ENCODE measurements around the gene GTF2A2.
A peak's percentile ranks its signal among the peaks of the same experiment; 100 is the strongest.

Gene GTF2A2

DNA sequence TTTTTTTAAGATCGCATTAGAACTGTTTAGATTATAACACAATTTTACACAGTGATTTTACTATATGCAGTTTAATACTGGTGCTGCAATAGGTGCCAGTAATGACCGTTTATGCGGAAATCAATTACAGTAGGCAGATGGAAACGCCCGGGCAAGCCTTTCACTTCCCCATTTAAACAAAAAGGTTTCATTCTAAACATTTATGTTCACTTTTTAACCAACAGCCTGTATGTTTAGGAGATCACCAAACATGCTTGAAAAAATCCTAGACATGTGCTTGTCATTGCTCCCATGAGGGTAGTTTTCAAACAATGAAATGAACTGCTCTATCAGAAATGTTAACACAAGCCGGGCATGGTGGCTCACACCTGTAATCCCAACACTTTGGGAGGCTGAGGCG, 29.1 kb upstream of the GTF2A2 start:
- H3K4me1 ChIP-seq (ENCODE audit: insufficient read depth, low read length) = peaks cover 6% of the 10 kb centered on the region
- no peak overlapping the region for H3K9ac ChIP-seq (ENCODE audit: low read depth, low read length)
- H3K36me3 ChIP-seq (ENCODE audit: insufficient read depth, low read length) = 0 out of 2 replicates have a peak, but pooled peaks cover 4% of the 10 kb centered on the region
- H3K9me3 ChIP-seq (ENCODE audit: control insufficient read depth, insufficient read depth, low read length) = no peaks in the 10 kb centered on the region

DNA sequence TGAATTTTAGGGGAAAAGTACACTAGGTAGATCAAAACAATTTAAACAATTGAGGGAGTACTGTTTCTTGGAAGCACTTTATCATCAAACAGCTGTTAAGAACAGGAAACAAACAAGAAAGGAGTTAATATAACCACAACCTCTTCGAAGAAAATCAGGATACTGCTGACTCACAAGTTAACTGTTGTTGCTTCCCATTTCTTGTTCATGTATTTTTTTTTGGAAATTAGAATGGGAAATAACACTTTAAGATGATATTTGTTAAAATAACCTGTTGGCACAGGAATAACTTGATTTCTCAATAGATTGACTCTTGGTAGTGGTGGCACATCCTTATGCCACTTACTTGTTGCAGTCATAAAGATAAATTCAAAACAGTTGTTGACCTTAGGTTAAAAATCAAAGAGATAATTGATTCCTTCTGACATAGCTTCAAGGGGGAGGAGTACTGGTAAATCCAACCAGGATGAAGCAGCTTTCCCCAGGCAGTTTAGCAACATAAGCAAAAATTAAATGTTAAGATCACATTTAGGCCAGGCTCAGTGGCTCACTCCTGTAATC, 28.5 kb upstream of the GTF2A2 start:
- H3K4me1 ChIP-seq (ENCODE audit: insufficient read depth, low read length) = peaks cover 6% of the 10 kb centered on the region
- no peaks in the 10 kb centered on the region for H3K9me3 ChIP-seq (ENCODE audit: control insufficient read depth, insufficient read depth, low read length)
- H3K36me3 ChIP-seq (ENCODE audit: insufficient read depth, low read length) = peaks cover 9% of the 10 kb centered on the region
- no peak overlapping the region for H3K9ac ChIP-seq (ENCODE audit: low read depth, low read length)

DNA sequence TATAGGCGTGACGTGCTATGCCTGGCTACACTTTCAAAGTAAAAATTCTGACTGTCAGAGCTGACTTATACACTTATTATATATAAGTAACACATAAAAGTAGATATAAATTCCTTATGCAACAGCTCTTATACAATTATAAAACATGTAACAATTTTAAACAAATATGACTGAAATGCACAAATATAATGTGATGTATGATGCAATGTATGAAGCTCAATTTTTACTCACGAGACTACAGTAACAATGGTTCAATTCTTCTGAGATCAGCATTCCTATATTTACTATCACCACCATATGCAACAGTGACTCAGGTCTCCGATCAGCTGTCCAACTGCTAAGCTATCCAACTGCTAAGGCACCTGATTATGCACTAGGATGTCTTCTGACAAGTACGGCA, 23.6 kb upstream of the GTF2A2 start:
- H3K9me3 ChIP-seq (ENCODE audit: control insufficient read depth, insufficient read depth, low read length) = no peaks in the 10 kb centered on the region
- H3K9ac ChIP-seq (ENCODE audit: low read depth, low read length) = no peak overlapping the region
- H3K4me1 ChIP-seq (ENCODE audit: insufficient read depth, low read length) = no peaks in the 10 kb centered on the region
- peaks cover 32% of the 10 kb centered on the region for H3K36me3 ChIP-seq (ENCODE audit: insufficient read depth, low read length)

DNA sequence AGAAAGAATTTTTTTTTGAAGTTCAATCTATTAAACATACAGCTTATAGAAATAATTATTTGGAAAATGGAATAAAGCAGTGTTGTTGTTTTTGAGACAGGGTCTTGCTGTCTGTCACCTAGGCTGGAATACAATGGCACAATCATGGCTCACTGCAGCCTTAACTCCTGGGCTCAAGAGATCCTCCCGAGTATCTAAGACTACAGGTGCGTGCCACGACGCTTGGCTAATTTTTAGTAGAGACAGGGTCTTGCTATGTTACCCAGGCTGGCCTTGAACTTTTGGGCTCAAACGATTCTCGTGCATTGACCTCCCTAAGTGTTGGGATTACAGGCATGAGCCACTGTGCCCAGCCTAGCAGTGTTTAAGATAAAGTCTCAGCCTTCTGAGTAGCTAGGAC, 23.0 kb upstream of the GTF2A2 start:
- H3K9ac ChIP-seq (ENCODE audit: low read depth, low read length) = no peak overlapping the region
- H3K9me3 ChIP-seq (ENCODE audit: control insufficient read depth, insufficient read depth, low read length) = no peaks in the 10 kb centered on the region
- H3K4me1 ChIP-seq (ENCODE audit: insufficient read depth, low read length) = no peaks in the 10 kb centered on the region
- H3K36me3 ChIP-seq (ENCODE audit: insufficient read depth, low read length) = peaks cover 32% of the 10 kb centered on the region

- Histone ChIP-seq H3K9me3 (ENCODE audit: control insufficient read depth, insufficient read depth, low read length) (no peaks in the 10 kb centered on the region), H3K4me1 (ENCODE audit: insufficient read depth, low read length) (no peaks in the 10 kb centered on the region), H3K9ac (ENCODE audit: low read depth, low read length) (no peak overlapping the region), H3K36me3 (ENCODE audit: insufficient read depth, low read length) (peaks cover 34% of the 10 kb centered on the region)
Observed at GRCh38 chr15:59678620-59679019, 21.3 kb upstream of the GTF2A2 start.

DNA sequence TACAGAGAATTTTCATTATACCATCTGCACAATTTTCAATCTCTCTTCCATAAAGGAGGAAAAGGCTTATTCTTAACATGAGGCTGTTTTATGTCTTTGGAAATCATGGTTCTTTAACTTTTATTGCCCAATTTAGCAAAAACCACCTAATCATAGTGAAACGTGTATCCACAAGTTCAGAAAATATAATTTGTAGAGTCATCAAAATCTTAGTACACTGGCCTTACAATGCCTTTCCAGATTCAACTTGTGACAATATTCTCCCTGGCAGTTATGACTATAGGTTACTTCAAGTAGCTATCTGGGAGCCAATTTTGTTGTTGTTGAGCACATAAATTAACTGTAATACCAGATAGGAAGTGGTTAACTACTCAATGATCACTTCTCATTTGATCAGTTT, 20.9 kb upstream of the GTF2A2 start:
- no peak overlapping the region for H3K9ac ChIP-seq (ENCODE audit: low read depth, low read length)
- no peaks in the 10 kb centered on the region for H3K9me3 ChIP-seq (ENCODE audit: control insufficient read depth, insufficient read depth, low read length)
- H3K4me1 ChIP-seq (ENCODE audit: insufficient read depth, low read length) = no peaks in the 10 kb centered on the region
- peaks cover 34% of the 10 kb centered on the region for H3K36me3 ChIP-seq (ENCODE audit: insufficient read depth, low read length)

- Histone ChIP-seq H3K36me3 (ENCODE audit: insufficient read depth, low read length) (peaks cover 38% of the 10 kb centered on the region), H3K9ac (ENCODE audit: low read depth, low read length) (no peak overlapping the region), H3K4me1 (ENCODE audit: insufficient read depth, low read length) (no peaks in the 10 kb centered on the region), H3K9me3 (ENCODE audit: control insufficient read depth, insufficient read depth, low read length) (no peaks in the 10 kb centered on the region)
Observed at GRCh38 chr15:59676565-59676964, 19.2 kb upstream of the GTF2A2 start.

DNA sequence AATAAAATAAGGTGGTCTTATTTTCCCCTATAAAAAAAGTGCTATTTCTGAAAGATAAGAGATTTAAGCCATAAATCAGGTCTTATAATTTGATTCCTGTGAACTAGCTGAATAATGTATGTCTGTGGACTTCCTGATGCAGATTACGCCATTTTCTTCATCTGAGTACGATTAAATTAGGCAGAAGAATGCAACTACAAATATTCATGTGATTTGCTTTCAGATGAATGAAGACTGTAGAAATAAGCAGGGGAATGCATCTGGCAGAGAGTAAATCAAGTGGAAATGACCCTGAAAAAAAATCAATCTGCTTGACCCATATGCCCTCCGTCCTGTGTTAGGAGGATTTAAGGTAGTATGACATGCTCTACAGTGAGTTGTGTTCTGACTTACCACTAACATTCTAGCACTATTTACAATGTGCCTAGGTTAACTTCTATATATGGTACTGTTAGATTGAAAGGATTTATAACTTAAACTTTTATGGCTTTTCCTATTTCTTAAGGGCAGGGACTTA, 17.1 kb upstream of the GTF2A2 start:
- Histone ChIP-seq H3K36me3 (ENCODE audit: insufficient read depth, low read length) (peaks cover 29% of the 10 kb centered on the region), H3K9me3 (ENCODE audit: control insufficient read depth, insufficient read depth, low read length) (no peaks in the 10 kb centered on the region)

GRCh38 chr15:59668556-59668955, 11.2 kb upstream of the GTF2A2 start:
- Histone ChIP-seq H3K9me3 (ENCODE audit: control insufficient read depth, insufficient read depth, low read length) (no peaks in the 10 kb centered on the region), H3K4me1 (ENCODE audit: insufficient read depth, low read length) (no peaks in the 10 kb centered on the region), H3K36me3 (ENCODE audit: insufficient read depth, low read length) (peaks cover 12% of the 10 kb centered on the region), H3K9ac (ENCODE audit: low read depth, low read length) (no peak overlapping the region)

More for the DNA sequence above, 17.1 kb upstream of the GTF2A2 start:
- H3K4me1 ChIP-seq (ENCODE audit: insufficient read depth, low read length) = no peaks in the 10 kb centered on the region
- no peak overlapping the region for H3K9ac ChIP-seq (ENCODE audit: low read depth, low read length)

DNA sequence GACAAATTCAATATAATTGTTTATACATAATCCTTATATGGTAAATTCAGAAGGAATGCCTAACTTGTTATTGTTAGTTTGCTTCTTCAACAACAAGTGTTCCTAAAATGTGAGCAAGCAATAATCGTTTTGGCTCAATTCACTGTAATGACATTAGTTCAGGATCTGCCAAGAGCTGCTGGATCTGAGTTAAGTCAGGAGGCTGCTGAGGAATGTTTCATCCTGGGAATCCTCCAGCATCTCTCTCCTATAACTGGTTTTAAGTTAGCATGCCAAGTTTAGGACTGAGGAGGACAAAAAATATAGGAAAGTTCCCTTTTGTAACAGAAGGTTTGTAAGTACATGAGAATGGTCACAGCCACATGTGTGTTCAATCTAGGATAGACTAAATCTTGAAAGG, 4.9 kb upstream of the GTF2A2 start:
- Histone ChIP-seq H3K9ac (ENCODE audit: low read depth, low read length) (no peak overlapping the region), H3K36me3 (ENCODE audit: insufficient read depth, low read length) (no peaks in the 10 kb centered on the region), H3K9me3 (ENCODE audit: control insufficient read depth, insufficient read depth, low read length) (no peaks in the 10 kb centered on the region), H3K4me1 (ENCODE audit: insufficient read depth, low read length) (no peaks in the 10 kb centered on the region)

DNA sequence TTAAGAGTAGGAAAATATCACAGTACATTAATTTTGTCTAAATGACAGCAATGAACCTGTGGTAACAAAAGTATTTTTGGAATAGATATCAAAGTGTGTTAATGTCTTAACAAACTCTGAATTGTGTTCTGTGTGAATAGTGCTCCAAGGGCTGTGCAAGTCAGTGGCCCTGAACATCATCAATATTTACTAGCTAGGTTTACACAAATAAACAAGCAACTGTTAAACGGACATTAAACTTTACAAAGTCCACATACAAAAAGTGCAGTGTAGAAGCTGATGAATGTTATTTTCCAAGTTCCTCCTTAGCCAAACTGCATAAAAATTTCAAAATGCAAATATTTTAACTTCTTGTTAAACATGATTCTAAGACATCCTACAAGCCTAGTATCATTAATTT, 2.1 kb upstream of the GTF2A2 start:
- Histone ChIP-seq H3K9ac (ENCODE audit: low read depth, low read length) (no peak overlapping the region), H3K9me3 (ENCODE audit: control insufficient read depth, insufficient read depth, low read length) (no peaks in the 10 kb centered on the region), H3K36me3 (ENCODE audit: insufficient read depth, low read length) (no peaks in the 10 kb centered on the region), H3K4me1 (ENCODE audit: insufficient read depth, low read length) (0 out of 2 replicates have a peak, but pooled peaks cover 8% of the 10 kb centered on the region)

DNA sequence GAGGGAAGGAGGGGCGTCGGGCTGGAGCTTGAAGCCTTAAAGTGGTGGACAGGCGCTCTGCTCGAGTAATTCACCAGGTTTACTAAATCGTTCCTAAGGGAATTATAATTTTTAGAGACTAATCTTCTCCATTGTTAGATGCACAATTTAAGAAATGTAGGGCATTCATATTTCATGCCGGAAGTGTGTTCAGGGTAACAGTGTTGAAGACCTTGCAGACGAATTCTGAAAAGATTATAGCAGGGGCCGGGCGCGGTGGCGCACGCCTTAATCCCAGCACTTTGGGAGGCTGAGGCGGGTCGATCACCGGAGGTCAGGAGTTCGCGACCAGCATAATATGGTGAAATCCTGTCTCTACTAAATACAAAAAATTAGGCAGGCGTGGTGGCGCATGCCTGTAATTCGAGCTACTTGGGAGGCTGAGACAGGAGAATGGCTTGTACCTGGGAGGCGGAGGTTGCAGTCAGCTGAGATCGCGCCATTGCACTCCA, 365 bp upstream of the GTF2A2 start:
- Histone ChIP-seq H3K36me3 (ENCODE audit: insufficient read depth, low read length) (no peaks in the 10 kb centered on the region), H3K9ac (ENCODE audit: low read depth, low read length) (peak overlapping the region; percentile 88; the same call in 1 of the 2 replicates)

DNA sequence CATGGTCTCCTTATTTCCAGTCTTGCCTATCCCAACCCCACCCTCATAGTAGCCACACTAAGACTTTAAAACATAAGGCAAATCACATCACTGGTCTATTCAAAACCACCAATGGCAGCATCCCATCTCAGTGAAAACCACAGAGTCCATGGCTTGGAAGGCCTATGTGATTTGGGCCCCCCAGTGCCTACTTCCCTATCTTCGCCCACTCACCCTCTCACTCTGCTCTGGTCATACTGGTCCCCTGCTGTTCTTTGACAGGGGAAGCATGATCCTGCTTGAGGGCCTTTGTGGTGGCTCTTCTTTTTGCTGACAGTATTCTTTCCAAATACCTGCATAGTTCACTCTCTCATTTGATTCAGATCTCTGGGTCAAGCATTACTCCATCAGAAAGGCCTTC, 3.3 kb downstream of the GTF2A2 start:
- Histone ChIP-seq H3K36me3 (ENCODE audit: insufficient read depth, low read length) (peaks cover 3% of the 10 kb centered on the region; the same call in 1 of the 2 replicates), H3K4me1 (ENCODE audit: insufficient read depth, low read length) (0 out of 2 replicates have a peak, but pooled peaks cover 8% of the 10 kb centered on the region), H3K9ac (ENCODE audit: low read depth, low read length) (no peak overlapping the region)

More for the DNA sequence above, 365 bp upstream of the GTF2A2 start:
- no peaks in the 10 kb centered on the region for H3K9me3 ChIP-seq (ENCODE audit: control insufficient read depth, insufficient read depth, low read length)
- H3K4me1 ChIP-seq (ENCODE audit: insufficient read depth, low read length) = 0 out of 2 replicates have a peak, but pooled peaks cover 8% of the 10 kb centered on the region

GRCh38 chr15:59649603-59650002, 7.7 kb downstream of the GTF2A2 start:
- no peak overlapping the region for H3K9ac ChIP-seq (ENCODE audit: low read depth, low read length)
- H3K9me3 ChIP-seq (ENCODE audit: control insufficient read depth, insufficient read depth, low read length) = no peaks in the 10 kb centered on the region
- H3K36me3 ChIP-seq (ENCODE audit: insufficient read depth, low read length) = peaks cover 7% of the 10 kb centered on the region; the same call in 1 of the 2 replicates
- no peaks in the 10 kb centered on the region for H3K4me1 ChIP-seq (ENCODE audit: insufficient read depth, low read length)

More for the DNA sequence above, 3.3 kb downstream of the GTF2A2 start:
- no peaks in the 10 kb centered on the region for H3K9me3 ChIP-seq (ENCODE audit: control insufficient read depth, insufficient read depth, low read length)

GRCh38 chr15:59647085-59647484, 10.2 kb downstream of the GTF2A2 start:
- no peaks in the 10 kb centered on the region for H3K4me1 ChIP-seq (ENCODE audit: insufficient read depth, low read length)
- no peaks in the 10 kb centered on the region for H3K9me3 ChIP-seq (ENCODE audit: control insufficient read depth, insufficient read depth, low read length)
- peaks cover 7% of the 10 kb centered on the region; the same call in 1 of the 2 replicates for H3K36me3 ChIP-seq (ENCODE audit: insufficient read depth, low read length)
- H3K9ac ChIP-seq (ENCODE audit: low read depth, low read length) = no peak overlapping the region

All from ES-I3 (cell line).